Activated CD8-positive, alpha-beta memory T cell treated with anti-CD3 and anti-CD28 coated beads, Interleukin-2, amount 50 U/mL, for 24 hours (primary cell): ENCODE results near the gene ZHX3.

Experiments used
- DNase-seq: peaks from one replicate; pipeline ENCODE4 v3.0.0-alpha.2; 2020; ENCODE audit errors: extremely low read depth

ZHX3 gene

DNA sequence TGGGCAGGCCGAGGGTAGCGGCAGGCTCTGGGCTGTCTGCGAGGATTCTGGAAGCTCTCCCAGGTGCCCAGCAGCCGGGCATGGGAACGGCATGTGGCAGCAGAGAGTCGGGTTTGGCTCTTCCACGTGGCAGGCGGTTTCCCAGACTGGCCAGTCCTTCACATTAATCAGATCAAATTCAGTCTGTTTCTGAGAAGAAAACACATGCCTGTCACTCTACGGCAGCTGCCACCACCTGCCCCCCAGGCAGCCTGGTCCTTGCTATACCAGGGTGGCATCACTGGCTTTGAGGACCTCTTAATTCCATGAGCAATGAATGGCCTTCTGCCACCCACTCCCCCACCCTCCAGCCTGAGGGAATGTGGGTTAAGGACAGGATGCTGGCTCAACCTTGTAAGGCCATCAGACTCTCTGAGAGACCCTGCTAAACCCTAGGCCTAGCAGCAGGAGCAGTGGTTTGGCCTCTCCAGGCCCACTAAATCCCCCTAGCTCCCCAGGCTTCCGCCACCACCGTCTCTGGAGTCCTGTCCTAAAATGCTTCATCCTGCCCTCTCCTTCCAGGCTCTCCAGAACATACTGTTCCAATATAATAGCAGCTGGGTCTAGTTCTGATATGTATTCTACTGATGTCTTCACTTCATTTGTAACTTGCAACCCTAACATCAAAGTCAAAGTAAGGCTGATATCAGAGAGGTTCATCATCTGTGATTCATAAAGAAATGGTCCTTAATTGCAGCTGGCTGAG lies 132.3 kb downstream of the ZHX3 start:
- DNase-seq = no peak

DNA sequence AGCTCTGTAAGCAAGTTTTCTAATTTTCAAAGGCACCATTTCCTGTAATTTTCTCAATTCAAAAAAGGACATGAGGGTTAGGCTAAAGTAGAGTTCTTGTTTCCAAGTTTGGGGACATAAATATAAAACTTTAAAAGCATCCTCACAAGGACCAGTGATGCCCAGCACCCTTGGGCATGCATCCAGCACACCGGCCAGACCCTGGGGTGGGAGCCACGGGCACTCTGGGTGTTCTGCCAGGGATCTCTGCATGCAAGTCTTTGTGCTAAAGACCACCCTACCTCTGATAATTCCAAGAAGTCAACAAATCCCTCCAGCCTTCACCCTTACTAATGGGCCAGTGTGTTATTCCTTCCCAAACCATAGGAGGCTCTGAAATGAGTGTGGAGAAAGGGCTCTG lies 133.7 kb downstream of the ZHX3 start:
- DNase-seq = no peak

GRCh38 chr20:41183391-41183790 lies 134.1 kb downstream of the ZHX3 start:
- no peak for DNase-seq

- no peak for DNase-seq
Measured at GRCh38 chr20:41182296-41183212, 135.0 kb downstream of the ZHX3 start.

GRCh38 chr20:41181567-41181966 lies 136.0 kb downstream of the ZHX3 start:
- DNase-seq = no peak

DNA sequence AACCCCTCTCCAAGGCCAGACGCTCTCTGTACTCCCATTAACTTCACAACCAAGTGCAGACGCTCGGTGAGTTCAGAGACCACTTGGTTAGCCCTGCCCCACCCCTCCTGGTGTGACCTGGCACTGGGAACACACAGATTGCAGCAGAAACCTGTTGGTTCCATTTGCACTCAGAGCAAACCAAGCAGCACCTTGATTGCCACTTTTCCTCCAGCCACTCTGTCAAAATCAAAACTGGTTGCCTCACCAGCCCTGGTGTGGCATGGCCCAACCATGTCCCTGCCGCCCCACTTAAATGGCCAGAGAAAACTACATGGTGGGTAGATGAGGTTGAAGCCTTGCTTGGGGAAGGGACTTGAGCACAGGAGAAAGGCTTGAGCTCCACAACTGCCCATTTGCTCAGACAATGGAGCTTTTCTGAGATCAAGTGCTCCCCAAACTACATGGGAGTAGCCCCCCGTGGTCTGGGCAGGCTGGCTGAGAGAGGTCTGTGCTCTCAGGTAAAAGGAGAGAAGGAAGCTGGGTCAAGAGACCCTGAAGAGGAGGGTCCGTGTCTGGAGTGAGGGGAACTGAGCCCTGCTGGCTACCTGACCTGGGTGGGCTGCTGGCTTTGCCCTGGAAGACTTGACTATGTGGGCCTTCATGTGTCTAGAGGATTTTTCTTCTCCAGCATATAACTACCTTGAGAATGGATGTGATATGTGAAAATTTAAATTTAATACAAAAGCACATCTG lies 136.8 kb downstream of the ZHX3 start:
- no peak for DNase-seq

- DNase-seq = no peak
Measured at GRCh38 chr20:41179961-41180360, 137.6 kb downstream of the ZHX3 start.

DNA sequence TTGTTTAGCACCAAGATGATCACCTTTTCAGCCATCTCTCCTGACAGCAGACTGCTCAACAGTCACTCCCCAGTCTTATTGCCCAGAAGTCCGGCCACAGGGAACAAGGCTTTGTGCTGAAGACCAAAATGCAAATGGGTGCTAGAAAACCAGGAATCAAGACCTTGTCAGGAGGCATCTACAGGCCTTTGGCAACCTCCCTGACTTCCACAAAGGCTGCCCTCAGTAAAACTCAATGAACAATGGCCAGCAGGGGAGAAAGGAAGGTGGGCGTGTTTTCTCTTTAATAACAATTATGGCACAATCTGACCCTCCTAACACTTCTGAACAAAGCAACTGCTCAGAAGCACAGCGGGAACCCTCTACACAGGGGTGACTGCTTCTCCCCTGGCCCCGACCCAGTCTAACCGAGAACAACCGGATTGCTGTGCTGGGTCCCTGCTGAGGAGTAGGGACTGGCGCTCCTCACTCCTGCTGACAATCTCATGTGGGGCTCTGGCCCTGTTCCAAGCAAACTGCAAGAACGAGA lies 138.6 kb downstream of the ZHX3 start:
- DNase-seq = no peak

- DNase-seq = no peak
Measured at GRCh38 chr20:41178495-41178894, 139.0 kb downstream of the ZHX3 start.

- DNase-seq = no peak
Measured at GRCh38 chr20:41177636-41178035, 139.9 kb downstream of the ZHX3 start.

GRCh38 chr20:41176711-41177552 lies 140.6 kb downstream of the ZHX3 start:
- no peak for DNase-seq

GRCh38 chr20:41175727-41176330 lies 141.7 kb downstream of the ZHX3 start:
- no peak for DNase-seq

- no peak for DNase-seq
Measured at GRCh38 chr20:41175201-41175651, 142.3 kb downstream of the ZHX3 start.

GRCh38 chr20:41174782-41175181 lies 142.7 kb downstream of the ZHX3 start:
- no peak for DNase-seq

GRCh38 chr20:41174373-41174772 lies 143.2 kb downstream of the ZHX3 start:
- no peak for DNase-seq

GRCh38 chr20:41173791-41174341 lies 143.7 kb downstream of the ZHX3 start:
- DNase-seq = no peak

- peak; percentile 26 for DNase-seq
Measured at GRCh38 chr20:41173161-41173721, 144.3 kb downstream of the ZHX3 start.

DNA sequence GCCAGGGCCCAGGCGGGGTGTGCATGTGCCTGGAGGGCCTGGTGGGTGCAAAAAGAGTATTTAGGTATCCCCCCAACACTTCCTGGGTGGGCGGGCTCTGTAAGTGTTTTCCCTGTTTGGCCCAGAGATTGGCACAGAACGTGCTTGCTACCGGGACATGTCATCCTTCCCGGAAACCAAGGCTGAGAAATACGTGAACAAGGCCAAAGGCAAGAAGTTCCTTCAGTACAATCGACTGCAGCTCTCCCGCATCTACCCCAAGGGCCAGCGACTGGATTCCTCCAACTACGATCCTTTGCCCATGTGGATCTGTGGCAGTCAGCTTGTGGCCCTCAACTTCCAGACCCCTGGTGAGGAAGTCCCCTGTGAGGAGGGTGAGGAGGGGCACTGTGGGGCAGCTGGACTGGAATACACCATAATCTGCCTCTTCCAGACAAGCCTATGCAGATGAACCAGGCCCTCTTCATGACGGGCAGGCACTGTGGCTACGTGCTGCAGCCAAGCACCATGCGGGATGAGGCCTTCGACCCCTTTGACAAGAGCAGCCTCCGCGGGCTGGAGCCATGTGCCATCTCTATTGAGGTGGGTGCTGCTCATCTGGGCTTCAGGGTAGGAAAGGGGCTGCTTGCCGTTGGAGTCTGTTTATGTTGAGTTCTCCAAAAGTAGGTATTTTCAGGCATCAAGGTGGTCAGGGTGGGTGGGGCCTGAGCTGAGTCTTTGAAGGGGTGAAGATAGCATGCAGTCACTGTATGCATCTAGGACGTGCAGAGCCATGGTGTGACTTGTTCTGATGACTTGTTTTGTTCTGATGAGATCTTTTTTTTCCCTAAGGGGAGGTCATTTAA lies 145.0 kb downstream of the ZHX3 start:
- no peak for DNase-seq

DNA sequence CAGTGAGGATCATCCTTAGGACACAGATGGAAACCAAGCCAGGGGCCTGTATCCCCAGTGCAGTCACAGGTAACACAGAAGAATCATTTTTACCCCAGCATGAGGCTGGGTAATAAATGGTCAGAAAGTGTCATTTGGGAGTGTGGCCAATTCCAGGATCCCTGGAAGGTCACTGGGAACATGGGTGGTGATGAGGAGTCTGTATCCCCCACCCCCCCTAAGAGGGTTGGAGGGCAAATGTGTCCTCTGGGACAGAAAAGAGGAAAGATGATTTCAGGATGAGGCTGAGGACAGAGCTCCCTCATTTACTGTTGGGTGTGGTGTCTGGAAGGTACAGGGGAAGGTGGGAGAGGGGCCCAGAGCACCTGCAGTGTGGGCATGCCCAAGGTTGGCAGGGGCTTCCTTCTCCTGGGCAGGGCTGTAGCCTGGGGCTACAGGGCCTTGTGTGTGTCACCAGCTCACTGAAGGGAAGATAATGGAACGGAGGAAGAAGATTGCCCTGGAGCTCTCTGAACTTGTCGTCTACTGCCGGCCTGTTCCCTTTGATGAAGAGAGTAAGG lies 145.7 kb downstream of the ZHX3 start:
- no peak for DNase-seq
